RPMI7951 (cell line): ENCODE data around the gene KRT3. TPM values are rescaled to one million over a fixed set of nuclear protein-coding genes. Genes with fewer than 3 reads are reported as not detected.

Source experiments
- DNase-seq: peaks from one replicate; pipeline ENCODE4 v3.0.0-alpha.2; 2012; ENCODE audit warnings: low read depth
- total RNA-seq: library from RNA; depleted of rRNA; stranded (reverse); fragments of >200 nt; shearing (Covaris generic); gene quantifications from 2 replicates; pipeline ENCODE4 v1.2.3, GENCODE V29; 2014

KRT3 gene
- total RNA-seq, 1 experiment from 2014 or later, result 0.12 TPM

DNA sequence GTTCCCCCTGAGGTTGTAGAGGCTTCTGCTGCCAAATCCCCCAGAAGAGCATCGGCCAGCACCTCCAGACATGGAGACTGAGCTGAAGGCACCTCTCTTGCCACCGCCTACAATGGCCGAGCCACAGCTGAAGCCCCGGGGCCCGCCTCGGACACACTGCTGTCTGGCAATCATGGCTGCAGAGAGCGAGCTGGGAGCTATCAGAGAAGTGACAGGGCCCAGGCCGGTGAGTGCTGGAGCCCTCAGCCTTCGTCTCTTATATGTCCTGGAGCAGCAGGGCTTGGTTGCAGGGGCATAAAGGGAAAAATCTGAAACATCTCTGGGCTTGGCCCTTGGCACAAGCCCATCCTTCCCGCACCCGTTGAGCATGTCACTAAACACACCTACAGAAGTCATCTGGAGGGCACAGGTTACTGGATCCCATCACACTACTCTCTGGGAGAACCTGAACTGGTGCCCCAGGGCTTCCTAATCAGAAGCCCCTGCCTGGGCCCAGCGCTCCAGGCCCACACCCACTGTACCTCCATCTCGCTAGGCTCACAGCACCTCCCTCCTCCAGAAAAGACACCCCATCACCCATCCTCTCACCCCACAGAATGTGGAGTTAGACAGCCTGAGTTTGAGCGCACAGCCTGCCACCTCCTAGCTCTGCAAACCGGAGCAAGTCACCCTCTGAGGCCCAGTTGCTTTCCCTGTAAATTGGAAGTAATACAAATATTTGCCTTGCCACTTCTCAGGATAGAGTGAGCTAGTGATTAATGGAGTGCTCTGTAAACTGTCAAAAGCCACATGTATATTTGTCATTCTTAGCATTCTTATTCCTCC, 18.2 kb upstream of the KRT3 start, which contains the start of gene KRT4:
KRT4 (minus strand) TSS at position 232 of the 825 bp plus-strand sequence; CDS start at position 174, 58 bp downstream.
- peak; percentile 13 for DNase-seq

DNA sequence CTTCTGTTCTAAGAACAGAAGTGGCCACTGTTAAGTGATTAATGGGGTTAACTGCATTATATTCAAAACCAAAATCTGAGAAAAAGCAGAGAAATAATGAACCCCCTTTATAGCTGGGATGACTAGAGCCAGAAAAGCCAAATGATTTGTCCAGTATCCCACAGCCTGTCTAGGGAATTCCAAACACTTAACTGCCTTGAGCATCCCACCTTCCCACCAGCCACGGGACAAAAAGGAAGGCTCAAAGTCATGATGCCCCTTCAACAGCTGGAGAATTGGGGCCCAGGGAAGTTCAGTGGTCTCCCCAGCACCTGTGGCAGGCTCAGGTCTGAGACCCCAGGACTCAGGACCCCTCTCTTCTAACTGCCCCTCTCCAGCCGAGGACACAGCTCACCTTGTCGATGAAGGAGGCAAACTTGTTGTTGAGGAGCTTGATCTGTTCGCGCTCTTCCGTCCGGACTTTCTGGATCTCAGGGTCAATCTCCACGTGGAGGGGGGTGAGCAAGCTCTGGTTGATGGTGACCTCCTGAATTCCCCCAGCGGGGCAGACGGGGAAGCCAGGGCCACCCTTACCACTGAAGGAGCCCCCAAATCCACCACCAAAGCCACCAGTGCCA, 17.4 kb upstream of the KRT3 start:
- no peak for DNase-seq

DNA sequence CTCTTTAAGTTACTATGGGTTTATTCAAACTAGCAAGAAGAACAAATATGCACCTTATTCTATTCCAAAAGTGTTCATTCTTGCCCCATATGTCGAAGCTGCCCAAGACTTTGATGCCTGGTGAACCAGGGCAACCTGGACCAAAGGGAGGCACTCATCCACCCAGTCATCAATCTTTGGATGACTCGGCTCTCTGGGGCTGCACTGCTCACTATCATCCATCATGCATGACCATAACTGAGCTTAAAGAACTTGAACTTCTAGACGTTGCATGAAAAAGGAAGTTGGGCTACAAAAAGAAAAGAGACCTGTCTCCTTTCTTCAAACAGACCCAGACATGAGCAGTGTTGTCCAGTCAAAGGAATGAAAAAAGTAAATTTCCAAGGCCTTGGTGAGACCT, 16.8 kb upstream of the KRT3 start:
- no peak for DNase-seq

DNA sequence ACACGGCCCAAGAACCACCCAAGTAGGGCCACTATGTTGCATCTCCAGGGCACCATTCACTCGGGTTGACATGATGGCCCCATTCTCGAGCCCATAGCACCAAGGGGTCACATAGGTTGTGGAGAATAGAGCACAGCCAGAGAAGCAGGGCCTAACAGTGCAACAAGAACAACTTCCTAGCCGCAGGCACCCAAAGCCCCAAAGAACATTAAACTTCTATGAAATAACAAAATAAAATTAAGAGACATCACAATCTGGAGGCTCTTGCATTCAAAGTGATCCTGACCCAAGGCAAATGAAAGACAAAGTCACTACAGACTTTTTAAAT, 16.1 kb upstream of the KRT3 start:
- no peak for DNase-seq

DNA sequence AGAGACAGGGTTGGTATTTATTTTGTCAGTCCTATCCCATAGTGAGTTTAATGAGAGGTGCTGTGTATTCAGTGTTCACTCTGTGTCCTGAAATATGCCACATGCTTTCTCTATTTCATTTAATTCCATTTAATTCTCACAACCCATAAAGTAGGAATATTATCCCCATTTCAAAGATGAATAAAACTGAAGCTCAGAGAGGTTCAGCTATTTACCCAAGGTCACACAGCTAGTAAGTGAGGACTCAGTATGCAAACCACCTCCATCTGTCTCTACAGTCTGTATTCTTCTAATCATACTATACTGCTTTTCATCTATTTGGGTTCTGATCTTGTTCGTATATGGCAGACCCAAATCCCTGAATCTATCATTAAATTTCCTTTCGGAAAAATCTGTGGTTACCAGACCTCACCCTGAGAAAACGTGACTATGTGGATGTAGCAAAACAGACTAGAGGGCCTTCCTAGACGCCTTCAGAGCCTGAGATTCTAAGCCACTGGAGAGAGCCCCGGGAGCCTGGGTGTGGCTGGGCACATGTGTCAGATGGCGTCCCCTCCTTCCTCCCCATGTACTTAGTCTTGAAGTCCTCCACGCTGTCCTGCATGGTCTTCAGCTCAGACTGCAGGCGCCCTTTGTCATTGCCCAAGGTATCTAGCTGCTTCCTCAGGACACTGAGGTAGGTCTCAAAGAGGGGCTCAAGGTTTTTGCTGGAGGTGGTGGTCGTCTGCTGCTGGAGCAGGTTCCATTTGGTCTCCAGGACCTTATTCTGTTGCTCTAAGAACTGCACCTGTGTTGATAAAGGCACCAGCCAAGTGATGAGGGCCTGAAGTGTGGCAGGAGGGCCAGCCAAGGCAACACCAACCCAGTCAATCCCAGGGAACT, 15.5 kb upstream of the KRT3 start:
- DNase-seq, result no peak

DNA sequence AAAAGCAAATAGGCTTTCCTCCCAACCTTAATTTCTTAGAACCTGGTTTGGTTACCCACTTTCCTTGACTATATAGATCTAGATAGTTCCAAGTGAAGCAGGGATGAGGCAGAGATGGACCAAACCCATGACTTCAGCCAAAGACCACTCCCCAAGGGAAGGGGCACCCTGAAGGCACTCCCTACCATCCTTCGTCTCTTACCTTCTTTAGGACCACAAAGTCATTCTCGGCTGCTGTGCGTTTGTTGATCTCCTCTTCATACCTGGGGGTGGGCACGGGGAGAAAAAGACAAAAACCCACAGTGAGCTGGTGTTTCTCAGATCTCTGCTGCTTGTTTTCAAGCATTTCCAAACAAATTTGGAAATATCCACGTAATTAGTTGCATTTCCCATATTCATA, 14.6 kb upstream of the KRT3 start:
- no peak for DNase-seq

DNA sequence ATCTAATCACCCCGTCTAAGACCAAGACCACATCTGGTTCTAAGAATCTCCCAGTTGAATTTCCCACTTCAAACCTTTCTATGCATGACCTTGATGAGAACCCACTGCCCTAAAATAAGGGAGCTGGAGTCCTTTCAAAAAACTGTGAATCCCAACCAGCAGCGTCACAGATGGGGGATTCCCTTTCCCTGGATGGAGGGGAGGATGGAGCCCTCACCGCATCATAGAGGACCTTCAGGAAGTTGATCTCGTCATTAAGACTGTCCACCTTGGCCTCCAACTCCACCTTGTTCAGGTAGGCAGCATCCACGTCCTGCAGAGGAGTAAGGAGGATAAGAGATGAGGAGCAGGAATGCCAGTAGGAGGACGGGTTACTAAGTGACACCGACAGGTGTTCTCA, 13.2 kb upstream of the KRT3 start:
- DNase-seq, result no peak

DNA sequence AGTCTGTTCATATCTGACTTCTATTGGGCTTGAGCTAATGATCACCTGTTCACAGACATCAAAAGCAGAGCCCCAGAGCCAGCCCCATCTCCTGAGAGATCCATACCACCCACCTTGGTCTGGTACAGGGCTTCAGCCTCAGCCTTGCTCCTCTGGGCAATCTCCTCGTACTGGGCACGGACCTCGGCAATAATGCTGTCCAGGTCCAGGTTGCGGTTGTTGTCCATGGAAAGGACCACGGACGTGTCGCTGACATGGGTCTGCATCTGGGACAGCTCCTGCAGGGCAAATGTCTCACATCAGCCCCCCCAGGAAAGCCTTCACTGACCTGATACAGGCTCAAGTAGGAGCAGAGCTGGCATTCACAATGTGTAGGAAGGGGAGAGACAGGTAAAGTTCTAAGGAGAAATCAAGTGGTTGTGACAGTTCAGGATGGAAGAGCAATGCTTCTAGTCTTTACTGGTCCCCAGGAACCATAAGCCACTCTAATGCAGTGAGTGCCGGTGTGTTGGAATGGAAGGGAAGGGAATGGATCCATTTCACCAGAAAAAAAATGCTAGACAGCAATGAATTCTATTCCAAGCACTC, 12.8 kb upstream of the KRT3 start:
- DNase-seq, result no peak

DNA sequence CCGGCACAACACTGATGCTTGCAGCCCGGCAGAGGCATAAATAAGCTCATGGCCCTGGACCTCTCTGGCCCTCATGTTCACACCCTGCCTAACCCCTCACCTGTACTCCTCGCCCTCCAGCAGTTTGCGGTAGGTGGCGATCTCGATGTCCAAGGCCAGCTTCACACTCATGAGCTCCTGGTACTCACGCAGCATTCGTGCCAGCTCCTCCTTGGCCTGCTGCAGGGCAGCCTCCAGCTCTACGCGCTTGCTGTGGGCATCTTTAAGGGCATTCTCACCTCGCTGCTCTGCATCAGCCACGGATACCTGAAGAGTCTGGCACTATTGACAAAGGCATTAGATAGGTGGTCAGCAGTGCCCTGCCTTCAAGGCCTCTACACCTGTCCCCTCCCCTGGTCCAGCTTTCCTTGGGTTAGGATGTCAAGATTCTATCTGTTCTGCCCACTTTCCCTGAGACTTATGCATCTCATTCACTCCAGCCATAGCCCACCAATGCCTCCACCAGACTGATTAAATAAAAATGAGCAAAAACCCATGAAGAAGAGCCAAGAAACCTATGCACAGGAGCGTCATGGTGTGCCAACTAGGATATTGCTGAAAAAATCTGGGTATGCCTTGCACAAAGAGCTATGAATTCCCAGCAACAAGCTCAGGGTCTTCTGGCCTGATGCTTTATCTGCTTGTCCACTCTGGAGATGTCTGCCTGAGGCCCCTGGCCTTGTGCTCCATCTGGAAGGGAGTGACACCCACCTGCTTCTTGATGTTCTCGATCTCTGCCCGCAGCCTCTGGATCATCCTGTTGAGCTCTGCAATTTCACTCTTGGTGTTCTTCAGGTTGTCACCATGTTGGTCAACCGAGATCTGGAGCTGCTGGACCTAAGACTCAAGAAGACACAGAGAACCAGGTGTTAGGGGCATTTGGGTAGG, 11.9 kb upstream of the KRT3 start:
- DNase-seq, result no peak

DNA sequence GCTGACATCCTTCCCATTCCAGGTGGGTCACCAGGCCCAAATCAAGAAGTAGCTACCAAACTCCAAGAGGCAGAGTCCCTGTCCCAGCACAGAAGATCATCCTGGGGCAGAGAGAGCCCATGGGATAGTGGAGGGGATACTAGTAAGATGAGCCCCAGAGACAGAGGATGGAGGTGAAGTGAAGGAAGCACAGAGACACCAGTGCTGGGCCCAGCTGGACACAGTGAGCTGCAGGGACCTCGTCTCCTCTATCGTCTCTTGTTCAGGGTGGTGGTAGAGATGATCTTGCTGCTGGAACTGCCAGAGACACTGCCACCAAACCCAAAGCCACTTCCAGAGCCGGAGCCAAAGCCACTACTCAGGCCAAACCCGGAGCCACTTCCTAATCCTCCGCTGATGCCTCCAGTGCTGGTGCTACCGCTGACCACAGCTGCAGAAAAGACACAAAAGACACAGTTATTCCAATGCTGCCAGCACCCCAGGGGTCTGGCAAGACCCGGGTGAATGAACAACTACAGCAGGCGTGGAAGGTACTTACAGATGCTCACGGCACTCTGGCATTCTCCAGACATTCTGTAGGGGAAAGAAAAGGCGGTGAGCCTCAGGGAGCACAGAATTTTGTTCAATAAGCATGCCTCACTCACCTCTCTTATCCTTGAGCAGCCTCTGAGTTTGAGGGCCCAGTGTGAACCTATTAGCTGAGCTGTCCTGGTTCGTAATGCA, 11.1 kb upstream of the KRT3 start:
- DNase-seq, result no peak

DNA sequence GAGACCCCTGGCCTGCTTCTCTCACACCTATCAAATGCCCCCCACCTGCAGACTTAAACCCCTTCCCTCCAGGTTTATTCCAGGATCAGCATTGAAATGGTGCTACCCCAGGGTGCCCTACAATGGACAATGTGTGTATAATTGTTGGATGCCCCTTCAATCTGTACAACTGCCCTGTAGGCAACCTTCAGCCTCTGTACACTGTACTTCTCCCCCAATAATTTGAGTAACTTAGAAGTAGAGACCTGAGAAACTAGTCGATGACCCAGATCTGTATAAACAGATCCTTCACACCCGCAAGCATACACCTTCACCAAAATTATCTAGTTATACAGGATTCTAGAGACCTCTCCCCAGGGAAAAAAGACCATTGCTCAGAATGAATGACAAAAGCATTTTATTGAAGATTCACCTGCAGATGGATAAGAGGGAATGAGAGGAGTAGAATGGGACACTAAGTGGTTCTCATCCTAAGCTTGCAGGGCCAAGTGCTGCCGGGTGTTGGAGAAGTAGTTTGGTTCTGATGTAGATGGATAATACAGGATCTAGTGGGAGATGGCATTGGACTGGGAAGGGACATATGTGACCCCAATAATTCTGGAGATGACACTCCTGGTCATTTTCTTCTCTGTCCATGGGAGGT, 10.4 kb upstream of the KRT3 start:
- DNase-seq, result no peak

DNA sequence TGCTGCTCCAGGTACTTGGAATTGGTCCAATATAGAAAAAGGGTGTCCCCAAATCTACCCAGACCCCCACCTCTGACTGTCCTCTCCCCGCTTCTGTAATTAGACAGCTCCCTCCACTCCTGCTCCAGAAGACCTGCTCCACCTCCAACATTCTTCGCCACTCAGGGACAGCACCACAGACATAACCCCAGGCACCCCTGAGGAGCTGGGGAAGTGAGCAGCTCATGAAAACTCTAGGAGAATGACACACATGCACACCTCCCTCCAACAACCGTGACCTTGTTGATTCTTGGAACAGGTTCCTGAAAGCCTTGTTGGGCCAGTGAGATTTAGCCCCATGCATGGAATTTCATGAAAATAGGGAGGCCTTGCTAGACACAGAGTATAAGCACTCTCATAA, 9.8 kb upstream of the KRT3 start:
- no peak for DNase-seq

DNA sequence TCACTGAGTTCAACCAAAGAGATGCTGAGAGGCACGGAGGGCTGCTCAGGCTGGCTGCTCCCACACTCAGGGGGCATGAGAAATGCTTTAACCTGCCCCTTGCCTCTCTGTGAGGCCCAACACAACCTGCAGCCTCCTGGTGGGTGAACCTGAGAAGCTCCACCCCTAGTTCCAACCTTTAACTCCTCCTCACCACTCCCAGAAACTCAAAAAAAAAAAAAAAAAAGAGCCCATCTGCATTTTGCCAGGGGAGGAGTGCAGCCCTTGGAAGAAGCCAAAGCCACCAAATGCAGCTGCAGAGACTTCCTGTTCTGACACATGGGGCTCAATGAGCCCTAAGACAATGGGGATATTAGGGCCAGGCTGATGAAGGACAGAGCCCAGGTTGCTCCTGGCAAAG, 9.1 kb upstream of the KRT3 start:
- DNase-seq, result no peak

DNA sequence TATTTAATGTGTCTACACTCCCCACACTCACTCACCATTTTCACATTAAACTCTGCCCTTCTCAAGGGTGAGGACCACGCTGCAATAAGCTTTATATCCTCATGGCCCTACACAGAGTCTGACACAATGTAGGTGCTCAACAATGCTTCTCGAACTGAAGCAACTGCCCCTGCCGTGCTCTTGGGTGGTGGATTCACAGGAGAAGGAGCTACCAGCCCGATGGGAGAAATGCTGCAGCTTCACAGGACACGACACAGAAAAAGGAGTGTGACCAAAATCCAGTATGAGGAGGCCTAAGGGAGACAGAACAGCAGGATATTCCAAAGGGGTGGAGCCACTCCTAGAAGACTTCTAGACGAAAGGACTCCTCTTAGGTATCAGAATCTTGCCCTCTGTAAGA, 6.5 kb upstream of the KRT3 start:
- no peak for DNase-seq

DNA sequence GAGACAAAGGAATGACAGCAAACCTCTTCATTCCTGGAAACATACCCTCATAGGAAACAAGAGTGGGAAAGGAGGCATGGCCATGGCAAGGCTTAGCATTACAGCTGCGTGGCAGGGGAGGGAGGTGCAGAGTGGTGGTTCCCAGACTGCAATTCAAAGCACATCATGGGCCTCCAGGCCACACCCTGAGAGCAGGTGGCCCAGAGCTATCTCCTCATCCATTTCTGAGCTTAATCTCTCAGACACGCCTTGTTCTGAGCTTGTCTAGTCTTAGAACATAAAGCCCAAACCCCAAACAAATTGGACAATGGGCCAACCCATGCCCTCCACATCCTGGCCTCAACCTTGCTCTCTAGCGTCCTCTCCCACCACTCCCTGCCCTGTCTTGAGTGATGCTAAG, 5.9 kb upstream of the KRT3 start:
- DNase-seq, result no peak

DNA sequence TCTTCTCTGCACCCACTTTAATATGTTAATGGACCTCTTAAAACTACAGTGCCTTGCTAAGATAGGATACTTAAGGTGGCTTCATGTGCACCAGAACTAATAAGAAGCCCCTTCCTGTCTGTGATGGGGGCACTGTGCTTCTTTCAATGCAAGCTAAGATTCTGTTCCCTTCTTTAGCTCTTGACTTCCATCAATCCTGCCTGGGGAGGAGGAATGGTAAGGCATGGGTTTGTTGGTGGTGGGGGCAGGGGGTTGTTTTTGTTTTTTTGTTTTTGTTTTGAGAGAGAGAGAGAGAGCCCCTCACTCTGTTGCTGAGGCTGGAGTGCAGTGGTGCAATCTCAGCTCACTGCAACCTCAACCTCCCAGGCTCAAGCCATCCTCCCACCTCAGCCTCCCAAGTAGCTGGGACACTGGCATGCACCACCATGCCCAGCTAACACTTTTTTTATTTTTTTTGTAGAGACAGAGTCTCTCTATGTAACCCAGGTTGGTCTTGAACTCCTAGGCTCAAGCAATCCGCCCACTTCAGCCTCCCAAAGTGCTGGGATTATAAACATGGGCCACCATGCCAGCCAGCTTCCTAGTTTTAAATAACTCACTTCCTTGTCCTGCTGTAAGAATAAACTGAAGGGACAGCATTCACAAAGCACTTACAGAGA, 4.5 kb upstream of the KRT3 start:
- no peak for DNase-seq

DNA sequence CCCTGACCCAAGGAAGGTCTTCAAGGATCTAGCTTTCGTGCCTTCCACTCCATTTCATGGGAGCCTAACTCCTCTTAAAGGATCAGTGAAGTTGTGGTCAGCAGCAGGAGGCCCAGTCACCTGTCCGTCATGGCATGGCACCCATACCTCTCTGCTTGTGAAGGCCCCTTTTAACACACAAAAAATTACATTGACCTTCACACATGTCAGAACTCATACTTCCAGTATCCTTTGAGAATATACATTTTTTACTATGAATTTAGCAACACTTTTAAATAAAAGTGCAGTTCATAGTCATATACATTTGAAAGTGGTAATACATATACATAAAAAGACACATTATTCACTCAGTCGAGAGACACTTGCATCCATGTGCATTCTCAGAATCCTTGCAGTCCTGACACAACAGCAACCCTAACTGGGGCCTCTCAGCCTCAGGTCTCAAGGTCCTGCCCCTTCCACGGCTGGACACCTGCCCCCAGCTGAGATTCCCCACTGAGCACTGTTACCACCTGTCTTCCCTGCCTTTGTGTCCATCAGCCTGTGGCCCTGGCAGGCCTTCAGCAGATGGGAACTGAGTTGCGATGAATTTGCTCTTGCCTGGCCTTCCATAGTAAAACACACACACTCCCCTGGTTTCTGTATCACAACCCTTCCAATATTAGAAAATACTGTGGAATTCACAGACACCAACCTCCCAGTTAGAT, 3.7 kb upstream of the KRT3 start:
- DNase-seq, result no peak

DNA sequence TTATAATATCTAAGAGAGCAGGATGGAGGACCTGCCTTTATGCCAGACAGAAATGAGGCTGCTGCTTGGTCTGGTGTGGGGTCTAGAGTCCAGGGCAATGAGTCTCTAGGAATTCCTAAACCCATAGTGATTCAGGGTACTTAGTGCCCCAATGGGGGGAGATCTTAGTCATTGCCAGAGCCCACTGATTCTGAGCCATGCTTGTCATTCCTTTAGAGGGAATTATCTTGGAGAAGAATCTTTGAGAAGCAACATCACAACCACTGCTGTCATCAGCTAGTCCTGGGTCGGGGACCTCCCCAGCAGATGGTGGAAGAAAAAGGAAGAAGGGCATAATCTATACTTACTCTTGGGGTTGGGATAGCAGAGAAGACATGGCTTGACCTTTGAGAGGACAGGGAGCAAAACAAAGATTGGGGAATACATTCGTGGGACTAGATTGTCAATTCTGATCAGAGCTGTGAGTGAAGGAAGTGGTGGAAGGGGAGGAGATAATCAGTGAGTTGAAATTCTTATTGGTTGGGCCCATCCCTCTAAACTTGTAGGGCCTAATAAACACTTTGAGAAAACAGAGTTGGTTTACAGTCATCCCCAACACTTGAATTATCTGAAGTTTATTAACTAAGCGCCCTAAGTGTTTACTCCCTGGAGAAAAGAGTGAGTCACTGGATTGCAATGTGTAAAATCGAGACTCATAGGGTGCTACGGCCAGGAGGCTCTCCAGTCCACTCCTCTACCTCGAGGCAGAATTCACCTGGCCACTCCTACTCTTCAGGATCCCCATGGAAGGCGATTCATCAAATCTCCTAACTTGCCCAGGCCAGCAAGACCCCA, 3.0 kb upstream of the KRT3 start:
- DNase-seq, result peak; percentile 41
